WTC11 (cell line): ENCODE results near the gene NSMCE1. TPM values are rescaled to one million over a fixed set of nuclear protein-coding genes. Genes with fewer than 3 reads are reported as not detected.
"Not testable (repeated sequence)": the region's sequence is repeated elsewhere in the genome, so short reads cannot be mapped to it uniquely, and the experiment has no call there.

Source experiments
- ATAC-seq: fragments of 200-7000 bp; cut with Tn5 transposase; 2 replicates; pipeline ENCODE4 v1.10.0; 2021; ENCODE audit warnings: mild to moderate bottlenecking, moderate library complexity
- CTCF ChIA-PET: fragments of 300-600 bp; sonication (Branson Sonifier 250); formaldehyde crosslinking; loops from one replicate; lab custom pipeline; 2021; ENCODE audit warnings: antibody characterized with exemption; lab: Charles Lee
- POLR2A ChIA-PET: fragments of 350-600 bp; sonication (Branson Sonifier 250); formaldehyde crosslinking; loops from one replicate; lab custom pipeline; 2021; ENCODE audit warnings: antibody characterized with exemption; lab: Charles Lee
- DNase-seq: peaks from one replicate; pipeline ENCODE4 v3.0.0; 2021; ENCODE audit warnings: low spot score
- H3K27ac Mint-ChIP-seq: 2 replicates; pipeline ENCODE4 v1.8.0; 2021; ENCODE audit warnings: mixed read lengths
- H3K27me3 Mint-ChIP-seq: 2 replicates; pipeline ENCODE4 v1.8.0; 2021; ENCODE audit warnings: low read depth, mild to moderate bottlenecking, moderate library complexity, mixed read lengths
- H3K36me3 Mint-ChIP-seq: 2 replicates; pipeline ENCODE4 v1.8.0; 2021; ENCODE audit warnings: mixed read lengths
- H3K4me1 Mint-ChIP-seq: 2 replicates; pipeline ENCODE4 v1.8.0; 2022; ENCODE audit warnings: mixed read lengths
- H3K4me3 Mint-ChIP-seq: 2 replicates; pipeline ENCODE4 v1.8.0; 2021; ENCODE audit warnings: mild to moderate bottlenecking, moderate library complexity, mixed read lengths
- H3K9me3 Mint-ChIP-seq: 2 replicates; pipeline ENCODE4 v1.8.0; 2021; ENCODE audit warnings: mixed read lengths
- GRHL2 ChIP-seq: fragments of 250-450 bp; sonication (Bioruptor Pico); IDR thresholded peaks from 2 replicates; pipeline ENCODE4 v1.8.0; 2022; ENCODE audit warnings: mild to moderate bottlenecking, moderate library complexity; ENCODE audit not compliant: insufficient replicate concordance, severe bottlenecking
- GTF2I ChIP-seq: fragments of 250-450 bp; sonication (Bioruptor Pico); conservative IDR thresholded peaks from 2 replicates; pipeline ENCODE4 v1.4.0; 2021; ENCODE audit warnings: mild to moderate bottlenecking
- NR2C2 ChIP-seq: sonication (generic); formaldehyde crosslinking; IDR thresholded peaks from 2 replicates; pipeline ENCODE4 v1.8.0; 2022; ENCODE audit warnings: mild to moderate bottlenecking, missing genetic modification reagents
- OVOL2 ChIP-seq: fragments of 250-450 bp; sonication (Bioruptor Pico); IDR thresholded peaks from 2 replicates; pipeline ENCODE4 v1.9.0; 2021; ENCODE audit warnings: mild to moderate bottlenecking, borderline replicate concordance
- SOX15 ChIP-seq: fragments of 250-450 bp; sonication (Bioruptor Pico); IDR thresholded peaks from 2 replicates; pipeline ENCODE4 v1.9.0; 2021; ENCODE audit warnings: mild to moderate bottlenecking
- TCF7 ChIP-seq: sonication (generic); formaldehyde crosslinking; IDR thresholded peaks from 2 replicates; pipeline ENCODE4 v1.8.0; 2022; ENCODE audit warnings: mild to moderate bottlenecking, low read depth, missing genetic modification reagents, moderate library complexity
- ZNF219 ChIP-seq: sonication (generic); formaldehyde crosslinking; IDR thresholded peaks from 2 replicates; pipeline ENCODE4 v1.8.0; 2023; ENCODE audit warnings: missing genetic modification reagents, mild to moderate bottlenecking, borderline replicate concordance
- ZNF396 ChIP-seq: fragments of 250-450 bp; sonication (Bioruptor Pico); IDR thresholded peaks from 2 replicates; pipeline ENCODE4 v1.8.0; 2021; ENCODE audit warnings: mild to moderate bottlenecking, moderate library complexity, borderline replicate concordance
- ZNF671 ChIP-seq: fragments of 250-450 bp; sonication (Bioruptor Pico); IDR thresholded peaks from 2 replicates; pipeline ENCODE4 v1.8.0; 2021; ENCODE audit warnings: mild to moderate bottlenecking
- total RNA-seq: library from RNA; stranded (reverse); gene quantifications from 3 replicates; pipeline ENCODE4 v1.2.3, GENCODE V29; 2021
- TF ChIP-seq, protein P1 (sequence below): fragments of 250-450 bp; sonication (Bioruptor Pico); IDR thresholded peaks from 2 replicates; pipeline ENCODE4 v1.9.0; 2021; ENCODE audit warnings: moderate library complexity, mild to moderate bottlenecking, inconsistent platforms, borderline replicate concordance
- TF ChIP-seq, protein P2 (sequence below): sonication (generic); formaldehyde crosslinking; IDR thresholded peaks from 2 replicates; pipeline ENCODE4 v1.8.0; 2023; ENCODE audit warnings: mild to moderate bottlenecking, missing genetic modification reagents
- TF ChIP-seq, protein P3 (sequence below): sonication (generic); formaldehyde crosslinking; IDR thresholded peaks from 2 replicates; pipeline ENCODE4 v1.8.0; 2022; ENCODE audit warnings: mild to moderate bottlenecking, missing genetic modification reagents
- TF ChIP-seq, protein P4 (sequence below): sonication (generic); formaldehyde crosslinking; IDR thresholded peaks from 2 replicates; pipeline ENCODE4 v1.8.1; 2023; ENCODE audit warnings: mild to moderate bottlenecking, missing genetic modification reagents, moderate library complexity
- TF ChIP-seq, protein P5 (sequence below): fragments of 250-450 bp; sonication (Bioruptor Pico); IDR thresholded peaks from 2 replicates; pipeline ENCODE4 v1.9.0; 2021; ENCODE audit warnings: mild to moderate bottlenecking
- TF ChIP-seq, protein P6 (sequence below): sonication (generic); formaldehyde crosslinking; IDR thresholded peaks from 2 replicates; pipeline ENCODE4 v1.8.0; 2023; ENCODE audit warnings: missing genetic modification reagents
- TF ChIP-seq, protein P7 (sequence below): sonication (generic); formaldehyde crosslinking; IDR thresholded peaks from 2 replicates; pipeline ENCODE4 v1.8.0; 2022; ENCODE audit warnings: mild to moderate bottlenecking, missing genetic modification reagents
- TF ChIP-seq, protein P8 (sequence below): sonication (generic); formaldehyde crosslinking; conservative IDR thresholded peaks from 2 replicates; pipeline ENCODE4 v1.8.1; 2023; ENCODE audit warnings: mild to moderate bottlenecking, low read depth, missing genetic modification reagents, moderate library complexity
- TF ChIP-seq, protein P9 (sequence below): sonication (generic); formaldehyde crosslinking; IDR thresholded peaks from 2 replicates; pipeline ENCODE4 v1.8.1; 2023; ENCODE audit warnings: mild to moderate bottlenecking, missing genetic modification reagents

The NSMCE1 gene
- total RNA-seq, 1 experiment from 2014 or later: 29.4 TPM

DNA sequence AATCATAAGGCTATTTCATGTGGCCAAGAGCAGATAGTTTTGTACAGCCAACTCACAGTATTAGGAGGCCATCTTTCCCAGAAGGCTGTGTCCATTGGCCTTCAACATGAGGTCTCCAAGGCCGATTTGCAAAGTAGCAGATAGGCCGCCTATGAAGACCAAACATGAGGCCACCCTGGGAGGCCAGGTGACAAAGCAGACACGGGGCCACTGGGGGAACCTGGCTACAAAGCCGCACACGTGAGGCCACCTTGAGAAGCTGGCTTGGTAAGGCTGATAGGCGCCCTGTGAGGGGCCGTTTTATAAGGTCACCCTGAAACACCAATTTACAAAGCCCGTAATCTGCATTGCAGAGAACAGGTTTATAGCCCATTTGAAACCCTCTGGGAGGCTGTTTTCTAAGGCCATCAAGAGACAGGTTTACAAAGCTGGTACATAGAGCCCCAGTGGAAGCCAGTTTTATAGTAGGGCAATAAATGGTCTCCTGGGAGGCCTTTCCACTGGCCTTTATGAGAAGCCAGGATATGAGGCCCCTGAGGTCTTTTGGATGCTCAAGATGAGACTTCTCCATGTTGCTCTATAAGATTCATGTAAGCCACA is 60.4 kb downstream of the NSMCE1 start (continued):
- TF ChIP-seq, protein P1, sequence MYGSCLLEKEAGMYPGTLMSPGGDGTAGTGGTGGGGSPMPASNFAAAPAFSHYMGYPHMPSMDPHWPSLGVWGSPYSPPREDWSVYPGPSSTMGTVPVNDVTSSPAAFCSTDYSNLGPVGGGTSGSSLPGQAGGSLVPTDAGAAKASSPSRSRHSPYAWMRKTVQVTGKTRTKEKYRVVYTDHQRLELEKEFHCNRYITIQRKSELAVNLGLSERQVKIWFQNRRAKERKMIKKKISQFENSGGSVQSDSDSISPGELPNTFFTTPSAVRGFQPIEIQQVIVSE (CRISPR knock-in tag): no peak
- TF ChIP-seq SOX15 (CRISPR knock-in tag) (no peak), TCF7 (CRISPR knock-in tag) (no peak), ZNF219 (CRISPR knock-in tag) (no peak)
- TF ChIP-seq, protein P2, sequence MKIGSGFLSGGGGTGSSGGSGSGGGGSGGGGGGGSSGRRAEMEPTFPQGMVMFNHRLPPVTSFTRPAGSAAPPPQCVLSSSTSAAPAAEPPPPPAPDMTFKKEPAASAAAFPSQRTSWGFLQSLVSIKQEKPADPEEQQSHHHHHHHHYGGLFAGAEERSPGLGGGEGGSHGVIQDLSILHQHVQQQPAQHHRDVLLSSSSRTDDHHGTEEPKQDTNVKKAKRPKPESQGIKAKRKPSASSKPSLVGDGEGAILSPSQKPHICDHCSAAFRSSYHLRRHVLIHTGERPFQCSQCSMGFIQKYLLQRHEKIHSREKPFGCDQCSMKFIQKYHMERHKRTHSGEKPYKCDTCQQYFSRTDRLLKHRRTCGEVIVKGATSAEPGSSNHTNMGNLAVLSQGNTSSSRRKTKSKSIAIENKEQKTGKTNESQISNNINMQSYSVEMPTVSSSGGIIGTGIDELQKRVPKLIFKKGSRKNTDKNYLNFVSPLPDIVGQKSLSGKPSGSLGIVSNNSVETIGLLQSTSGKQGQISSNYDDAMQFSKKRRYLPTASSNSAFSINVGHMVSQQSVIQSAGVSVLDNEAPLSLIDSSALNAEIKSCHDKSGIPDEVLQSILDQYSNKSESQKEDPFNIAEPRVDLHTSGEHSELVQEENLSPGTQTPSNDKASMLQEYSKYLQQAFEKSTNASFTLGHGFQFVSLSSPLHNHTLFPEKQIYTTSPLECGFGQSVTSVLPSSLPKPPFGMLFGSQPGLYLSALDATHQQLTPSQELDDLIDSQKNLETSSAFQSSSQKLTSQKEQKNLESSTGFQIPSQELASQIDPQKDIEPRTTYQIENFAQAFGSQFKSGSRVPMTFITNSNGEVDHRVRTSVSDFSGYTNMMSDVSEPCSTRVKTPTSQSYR (CRISPR knock-in tag): no peak
- TF ChIP-seq, protein P3, sequence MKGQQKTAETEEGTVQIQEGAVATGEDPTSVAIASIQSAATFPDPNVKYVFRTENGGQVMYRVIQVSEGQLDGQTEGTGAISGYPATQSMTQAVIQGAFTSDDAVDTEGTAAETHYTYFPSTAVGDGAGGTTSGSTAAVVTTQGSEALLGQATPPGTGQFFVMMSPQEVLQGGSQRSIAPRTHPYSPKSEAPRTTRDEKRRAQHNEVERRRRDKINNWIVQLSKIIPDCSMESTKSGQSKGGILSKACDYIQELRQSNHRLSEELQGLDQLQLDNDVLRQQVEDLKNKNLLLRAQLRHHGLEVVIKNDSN: no peak
- TF ChIP-seq, protein P4, sequence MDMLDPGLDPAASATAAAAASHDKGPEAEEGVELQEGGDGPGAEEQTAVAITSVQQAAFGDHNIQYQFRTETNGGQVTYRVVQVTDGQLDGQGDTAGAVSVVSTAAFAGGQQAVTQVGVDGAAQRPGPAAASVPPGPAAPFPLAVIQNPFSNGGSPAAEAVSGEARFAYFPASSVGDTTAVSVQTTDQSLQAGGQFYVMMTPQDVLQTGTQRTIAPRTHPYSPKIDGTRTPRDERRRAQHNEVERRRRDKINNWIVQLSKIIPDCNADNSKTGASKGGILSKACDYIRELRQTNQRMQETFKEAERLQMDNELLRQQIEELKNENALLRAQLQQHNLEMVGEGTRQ (CRISPR knock-in tag): no peak
- TF ChIP-seq, protein P5, sequence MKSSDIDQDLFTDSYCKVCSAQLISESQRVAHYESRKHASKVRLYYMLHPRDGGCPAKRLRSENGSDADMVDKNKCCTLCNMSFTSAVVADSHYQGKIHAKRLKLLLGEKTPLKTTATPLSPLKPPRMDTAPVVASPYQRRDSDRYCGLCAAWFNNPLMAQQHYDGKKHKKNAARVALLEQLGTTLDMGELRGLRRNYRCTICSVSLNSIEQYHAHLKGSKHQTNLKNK: no peak
- TF ChIP-seq, protein P6, sequence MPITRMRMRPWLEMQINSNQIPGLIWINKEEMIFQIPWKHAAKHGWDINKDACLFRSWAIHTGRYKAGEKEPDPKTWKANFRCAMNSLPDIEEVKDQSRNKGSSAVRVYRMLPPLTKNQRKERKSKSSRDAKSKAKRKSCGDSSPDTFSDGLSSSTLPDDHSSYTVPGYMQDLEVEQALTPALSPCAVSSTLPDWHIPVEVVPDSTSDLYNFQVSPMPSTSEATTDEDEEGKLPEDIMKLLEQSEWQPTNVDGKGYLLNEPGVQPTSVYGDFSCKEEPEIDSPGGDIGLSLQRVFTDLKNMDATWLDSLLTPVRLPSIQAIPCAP (CRISPR knock-in tag): no peak

DNA sequence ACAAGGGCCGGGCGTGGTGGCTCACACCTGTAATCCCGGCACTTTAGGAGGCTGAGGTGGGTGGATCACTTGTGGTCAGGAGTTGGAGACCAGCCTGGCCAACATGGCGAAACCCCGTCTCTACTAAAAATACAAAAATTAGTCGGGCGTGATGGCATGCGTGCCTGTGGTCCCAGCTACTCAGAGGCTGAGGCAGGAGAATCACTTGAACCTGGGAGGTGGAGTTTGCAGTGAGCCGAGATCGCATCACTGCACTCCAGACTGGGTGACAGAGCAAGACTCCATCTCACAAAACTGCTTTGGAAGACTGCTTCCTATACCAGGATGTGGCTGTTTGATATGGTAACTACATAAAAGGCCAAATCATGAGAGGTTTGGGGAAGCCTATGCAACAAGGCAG is 61.5 kb downstream of the NSMCE1 start:
- H3K36me3 Mint-ChIP-seq, H3K9me3 Mint-ChIP-seq, H3K4me3 Mint-ChIP-seq, ATAC-seq, H3K27me3 Mint-ChIP-seq, CTCF ChIA-PET, H3K27ac Mint-ChIP-seq, POLR2A ChIA-PET, DNase-seq: not testable (repeated sequence)
- peaks cover 13% of the 10 kb centered on the region for H3K4me1 Mint-ChIP-seq

DNA sequence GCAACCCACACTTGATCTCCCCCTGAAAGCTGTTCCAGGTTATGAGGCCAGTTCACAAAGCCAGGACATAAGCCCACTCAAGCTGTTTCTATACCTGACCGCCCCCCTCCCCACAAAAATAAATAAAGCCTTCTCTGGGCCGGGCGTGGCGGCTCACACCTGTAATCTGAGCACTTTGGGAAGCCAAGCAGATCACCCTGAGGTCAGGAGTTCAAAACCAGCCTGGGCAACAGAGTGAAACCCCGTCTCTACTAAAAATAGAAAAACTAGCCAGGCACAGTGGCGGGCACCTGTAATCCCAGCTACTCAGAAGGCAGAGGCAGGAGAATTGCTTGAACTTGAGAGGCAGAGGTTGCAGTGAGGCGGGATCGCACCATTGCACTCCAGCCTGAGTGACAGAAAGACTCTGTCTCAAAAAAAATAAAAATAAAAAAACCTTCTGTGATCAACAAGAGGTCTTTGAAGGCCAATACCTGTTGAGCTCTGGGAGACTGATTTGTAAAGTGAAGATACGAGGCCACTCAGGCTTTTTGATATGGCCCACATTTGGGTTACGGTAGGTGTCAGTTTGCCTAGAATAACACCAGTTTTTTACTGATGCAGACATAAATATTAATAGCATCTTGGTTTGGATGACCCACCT is 63.0 kb downstream of the NSMCE1 start:
- ChIA-PET POLR2A (no interaction called here), CTCF (no interaction called here)
- H3K27me3 Mint-ChIP-seq: no peaks in the 10 kb centered on the region; the same call in none of the 2 replicates
- no peak overlapping the region for H3K4me3 Mint-ChIP-seq
- ATAC-seq (no peak), DNase-seq (no peak)
- peaks cover 13% of the 10 kb centered on the region for H3K4me1 Mint-ChIP-seq
- H3K27ac Mint-ChIP-seq: no peak overlapping the region
- peaks cover 3% of the 10 kb centered on the region; the same call in 1 of the 2 replicates for H3K36me3 Mint-ChIP-seq
- H3K9me3 Mint-ChIP-seq: peaks cover 10% of the 10 kb centered on the region
- TF ChIP-seq ZNF671 (CRISPR knock-in tag) (no peak), GRHL2 (no peak), OVOL2 (CRISPR knock-in tag) (no peak), GTF2I (no peak), SOX15 (CRISPR knock-in tag) (no peak), ZNF396 (no peak), NR2C2 (no peak)
- TF ChIP-seq, protein P7, sequence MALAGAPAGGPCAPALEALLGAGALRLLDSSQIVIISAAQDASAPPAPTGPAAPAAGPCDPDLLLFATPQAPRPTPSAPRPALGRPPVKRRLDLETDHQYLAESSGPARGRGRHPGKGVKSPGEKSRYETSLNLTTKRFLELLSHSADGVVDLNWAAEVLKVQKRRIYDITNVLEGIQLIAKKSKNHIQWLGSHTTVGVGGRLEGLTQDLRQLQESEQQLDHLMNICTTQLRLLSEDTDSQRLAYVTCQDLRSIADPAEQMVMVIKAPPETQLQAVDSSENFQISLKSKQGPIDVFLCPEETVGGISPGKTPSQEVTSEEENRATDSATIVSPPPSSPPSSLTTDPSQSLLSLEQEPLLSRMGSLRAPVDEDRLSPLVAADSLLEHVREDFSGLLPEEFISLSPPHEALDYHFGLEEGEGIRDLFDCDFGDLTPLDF (CRISPR knock-in tag): no peak
- TF ChIP-seq, protein P8, sequence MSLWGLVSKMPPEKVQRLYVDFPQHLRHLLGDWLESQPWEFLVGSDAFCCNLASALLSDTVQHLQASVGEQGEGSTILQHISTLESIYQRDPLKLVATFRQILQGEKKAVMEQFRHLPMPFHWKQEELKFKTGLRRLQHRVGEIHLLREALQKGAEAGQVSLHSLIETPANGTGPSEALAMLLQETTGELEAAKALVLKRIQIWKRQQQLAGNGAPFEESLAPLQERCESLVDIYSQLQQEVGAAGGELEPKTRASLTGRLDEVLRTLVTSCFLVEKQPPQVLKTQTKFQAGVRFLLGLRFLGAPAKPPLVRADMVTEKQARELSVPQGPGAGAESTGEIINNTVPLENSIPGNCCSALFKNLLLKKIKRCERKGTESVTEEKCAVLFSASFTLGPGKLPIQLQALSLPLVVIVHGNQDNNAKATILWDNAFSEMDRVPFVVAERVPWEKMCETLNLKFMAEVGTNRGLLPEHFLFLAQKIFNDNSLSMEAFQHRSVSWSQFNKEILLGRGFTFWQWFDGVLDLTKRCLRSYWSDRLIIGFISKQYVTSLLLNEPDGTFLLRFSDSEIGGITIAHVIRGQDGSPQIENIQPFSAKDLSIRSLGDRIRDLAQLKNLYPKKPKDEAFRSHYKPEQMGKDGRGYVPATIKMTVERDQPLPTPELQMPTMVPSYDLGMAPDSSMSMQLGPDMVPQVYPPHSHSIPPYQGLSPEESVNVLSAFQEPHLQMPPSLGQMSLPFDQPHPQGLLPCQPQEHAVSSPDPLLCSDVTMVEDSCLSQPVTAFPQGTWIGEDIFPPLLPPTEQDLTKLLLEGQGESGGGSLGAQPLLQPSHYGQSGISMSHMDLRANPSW (CRISPR knock-in tag): no peak
- TF ChIP-seq, protein P9, sequence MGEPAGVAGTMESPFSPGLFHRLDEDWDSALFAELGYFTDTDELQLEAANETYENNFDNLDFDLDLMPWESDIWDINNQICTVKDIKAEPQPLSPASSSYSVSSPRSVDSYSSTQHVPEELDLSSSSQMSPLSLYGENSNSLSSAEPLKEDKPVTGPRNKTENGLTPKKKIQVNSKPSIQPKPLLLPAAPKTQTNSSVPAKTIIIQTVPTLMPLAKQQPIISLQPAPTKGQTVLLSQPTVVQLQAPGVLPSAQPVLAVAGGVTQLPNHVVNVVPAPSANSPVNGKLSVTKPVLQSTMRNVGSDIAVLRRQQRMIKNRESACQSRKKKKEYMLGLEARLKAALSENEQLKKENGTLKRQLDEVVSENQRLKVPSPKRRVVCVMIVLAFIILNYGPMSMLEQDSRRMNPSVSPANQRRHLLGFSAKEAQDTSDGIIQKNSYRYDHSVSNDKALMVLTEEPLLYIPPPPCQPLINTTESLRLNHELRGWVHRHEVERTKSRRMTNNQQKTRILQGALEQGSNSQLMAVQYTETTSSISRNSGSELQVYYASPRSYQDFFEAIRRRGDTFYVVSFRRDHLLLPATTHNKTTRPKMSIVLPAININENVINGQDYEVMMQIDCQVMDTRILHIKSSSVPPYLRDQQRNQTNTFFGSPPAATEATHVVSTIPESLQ: no peak
- TF ChIP-seq, protein P4 (CRISPR knock-in tag): no peak
